HCT116 (cell line): ENCODE results near the gene PET117. TPM values are rescaled to one million over a fixed set of nuclear protein-coding genes. Genes with fewer than 3 reads are reported as not detected.
"Not testable (repeated sequence)": the region's sequence is repeated elsewhere in the genome, so short reads cannot be mapped to it uniquely, and the experiment has no call there.

ENCODE experiments used
- ATAC-seq: fragments of 200-7000 bp; cut with Tn5 transposase; 2 replicates; pipeline ENCODE4 v1.9.1; 2020; ENCODE audit warnings: mild to moderate bottlenecking, moderate library complexity
- Bru-seq: library from RNA; stranded (reverse); fragments of 400-500 nt; gene quantifications from one replicate; lab custom pipeline; 2021; lab: Mats Ljungman, UMichigan
- BruChase-seq, 2 experiments: library from RNA; stranded (reverse); fragments of 400-500 nt; gene quantifications; one replicate each; lab custom pipeline; 2021; lab: Mats Ljungman, UMichigan
- BruUV-seq: library from RNA; stranded (reverse); fragments of 400-500 nt; replicated peaks from 2 replicates; lab custom pipeline; 2021; lab: Mats Ljungman, UMichigan
- CTCF ChIA-PET: fragments of 300-600 bp; sonication (Branson Sonifier 250); formaldehyde crosslinking; loops from one replicate; lab custom pipeline; 2021; ENCODE audit warnings: antibody characterized with exemption; lab: Charles Lee
- POLR2A ChIA-PET: fragments of 300-600, 350-600 bp; sonication (Branson Sonifier 250); formaldehyde crosslinking; loops from one replicate; lab custom pipeline; 2021; ENCODE audit warnings: antibody characterized with exemption; lab: Charles Lee
- RAD21 ChIA-PET, 2 experiments: fragments of 300-600 bp; sonication (Branson Sonifier 250); formaldehyde crosslinking; loops; one replicate each; lab custom pipeline; 2023; ENCODE audit warnings: low total read pairs in 2 of 2; ENCODE audit not compliant: uncharacterized antibody in 2 of 2, unreplicated experiment in 2 of 2, low non-redundant PET in 1 of 2; lab: Charles Lee
- DNase-seq: peaks from one replicate; pipeline ENCODE4 v3.0.0-alpha.2; 2010; ENCODE audit warnings: low read depth, low spot score
- H2AFZ ChIP-seq: fragments of 200-600 bp; shearing (Covaris generic), sonication (generic); 2 replicates; pipeline ENCODE4 v1.6.1; 2017; ENCODE audit warnings: low read depth, mixed run types, mixed read lengths, antibody characterized with exemption, low read length; ENCODE audit not compliant: poor library complexity, severe bottlenecking
- H3K27ac ChIP-seq: 2 replicates; pipeline ENCODE4 v1.5.1; 2012; ENCODE audit warnings: low read depth, low read length
- H3K27me3 ChIP-seq: fragments of 200-600 bp; sonication (generic); 2 replicates; pipeline ENCODE4 v1.6.1; 2016; ENCODE audit warnings: mixed run types, low read length, mixed read lengths; ENCODE audit not compliant: insufficient read depth
- H3K36me3 ChIP-seq, 2 experiments: fragments of 200-500 bp in 1 of 2; fragments of 200-600 bp in 1 of 2; sonication (Bioruptor generic) in 1 of 2; sonication (generic) in 1 of 2; 2 replicates each; pipeline versions ENCODE4 v1.5.1 to v1.6.1; 2014 to 2016; ENCODE audit warnings: low read length in 2 of 2, inconsistent platforms in 1 of 2, mixed read lengths in 1 of 2, mixed run types in 1 of 2; ENCODE audit not compliant: insufficient read depth in 2 of 2, control insufficient read depth in 1 of 2
- H3K4me1 ChIP-seq, 2 experiments: fragments of 200-600 bp in 1 of 2; sonication (generic) in 1 of 2; 2 replicates each; pipeline versions ENCODE4 v1.5.1 to v1.6.1; 2012 to 2017; ENCODE audit warnings: low read length in 2 of 2, inconsistent platforms in 1 of 2, mild to moderate bottlenecking in 1 of 2, mixed read lengths in 1 of 2, mixed run types in 1 of 2, moderate library complexity in 1 of 2; ENCODE audit not compliant: insufficient read depth in 2 of 2, control insufficient read depth in 1 of 2
- H3K4me2 ChIP-seq: fragments of 200-600 bp; sonication (generic); 2 replicates; pipeline ENCODE4 v1.6.1; 2017; ENCODE audit warnings: mixed run types, low read length, mixed read lengths
- H3K4me3 ChIP-seq, 2 experiments: fragments of 200-600 bp in 1 of 2; sonication (generic) in 1 of 2; replicated peaks in 1 of 2; 2 replicates each; pipeline ENCODE4 v1.5.1; 2011 to 2016; ENCODE audit warnings: low read length in 2 of 2, control low read depth in 1 of 2, low read depth in 1 of 2, mild to moderate bottlenecking in 1 of 2, mixed read lengths in 1 of 2, mixed run types in 1 of 2
- H3K79me2 ChIP-seq: fragments of 200-600 bp; sonication (generic); 2 replicates; pipeline ENCODE4 v1.6.1; 2017; ENCODE audit warnings: mild to moderate bottlenecking, mixed run types, low read length, moderate library complexity, mixed read lengths; ENCODE audit not compliant: insufficient read depth
- H3K9ac ChIP-seq: fragments of 200-600 bp; sonication (generic); 2 replicates; pipeline ENCODE4 v1.6.1; 2016; ENCODE audit warnings: low read length, mixed read lengths
- H3K9me2 ChIP-seq: fragments of 200-600 bp; sonication (generic), shearing (Covaris generic); 2 replicates; pipeline ENCODE4 v1.6.1; 2017; ENCODE audit warnings: mixed run types, mild to moderate bottlenecking, moderate library complexity; ENCODE audit not compliant: insufficient read depth
- H3K9me3 ChIP-seq, 2 experiments: fragments of 200-500 bp in 1 of 2; fragments of 200-600 bp in 1 of 2; sonication (Bioruptor generic) in 1 of 2; sonication (generic) in 1 of 2; 2 replicates each; pipeline ENCODE4 v1.6.1; 2014 to 2017; ENCODE audit warnings: low read length in 2 of 2, mixed read lengths in 2 of 2, inconsistent platforms in 1 of 2, low read depth in 1 of 2, mild to moderate bottlenecking in 1 of 2, mixed run types in 1 of 2, moderate library complexity in 1 of 2; ENCODE audit not compliant: control insufficient read depth in 1 of 2, insufficient read depth in 1 of 2
- H4K20me1 ChIP-seq: fragments of 200-600 bp; sonication (generic), shearing (Covaris generic); 2 replicates; pipeline ENCODE4 v1.6.1; 2017; ENCODE audit warnings: mixed run types, mild to moderate bottlenecking, moderate library complexity; ENCODE audit not compliant: insufficient read depth
- CBX3 ChIP-seq: IDR thresholded peaks from 2 replicates; pipeline ENCODE4 v1.6.1; 2012; ENCODE audit warnings: low read depth
- EZH2 ChIP-seq: fragments of 200-600 bp; sonication (generic); IDR thresholded peaks from 2 replicates; pipeline ENCODE4 v1.6.1; 2017; ENCODE audit warnings: antibody characterized with exemption, mixed run types
- EZH2phosphoT487 ChIP-seq: fragments of 200-600 bp; IDR thresholded peaks from 2 replicates; pipeline ENCODE4 v1.6.1; 2018; ENCODE audit warnings: antibody characterized with exemption, borderline replicate concordance
- JUND ChIP-seq: IDR thresholded peaks from 2 replicates; pipeline ENCODE4 v1.6.1; 2012
- POLR2A ChIP-seq: IDR thresholded peaks from 2 replicates; pipeline ENCODE4 v1.7.0; 2011; ENCODE audit warnings: borderline replicate concordance; ENCODE audit not compliant: insufficient read depth, insufficient read length; ENCODE audit errors: extremely low read depth
- POLR2AphosphoS5 ChIP-seq: IDR thresholded peaks from 2 replicates; pipeline ENCODE4 v1.6.1; 2011; ENCODE audit warnings: mild to moderate bottlenecking, low read depth, low read length, moderate library complexity
- RAD21 ChIP-seq: IDR thresholded peaks from 2 replicates; pipeline ENCODE4 v1.6.1; 2012; ENCODE audit warnings: low read depth, mild to moderate bottlenecking
- SP1 ChIP-seq: IDR thresholded peaks from 2 replicates; pipeline ENCODE4 v1.6.1; 2012; ENCODE audit warnings: low read depth
- SRF ChIP-seq: IDR thresholded peaks from 2 replicates; pipeline ENCODE4 v1.6.1; 2012; ENCODE audit warnings: low read depth
- TCF7L2 ChIP-seq: IDR thresholded peaks from 2 replicates; pipeline ENCODE4 v1.7.0; 2011; ENCODE audit warnings: borderline replicate concordance, inconsistent platforms; ENCODE audit not compliant: insufficient read depth, insufficient read length; ENCODE audit errors: extremely low read depth
- YY1 ChIP-seq: IDR thresholded peaks from 2 replicates; pipeline ENCODE4 v1.6.1; 2011; ENCODE audit warnings: low read length, low read depth, moderate library complexity, mild to moderate bottlenecking; ENCODE audit not compliant: insufficient replicate concordance; ENCODE audit errors: extremely low read depth
- ZFX ChIP-seq: fragments of 450-650 bp; IDR thresholded peaks from 2 replicates; pipeline ENCODE4 v1.6.1; 2017
- intact Hi-C: fragments of 100-400 bp; cut with micrococcal nuclease; formaldehyde crosslinking; loops from 2 replicates; pipeline ENCODE4 v1.10.0; 2022
- long read RNA-seq: library from polyadenylated mRNA; unstranded; transcript quantifications from one replicate; pipeline ENCODE4 v2.0.0, GENCODE V29; 2021; ENCODE audit not compliant: unreplicated experiment
- polyA plus RNA-seq: library from polyadenylated mRNA; unstranded; fragments of >200 nt; gene quantifications from 2 replicates; pipeline ENCODE4 v1.2.1, GENCODE V29; 2012; ENCODE audit warnings: missing spikeins
- total RNA-seq: library from RNA; stranded (reverse); gene quantifications from one replicate; pipeline ENCODE4 v1.2.1, GENCODE V29; 2021; ENCODE audit not compliant: unreplicated experiment
- TF ChIP-seq, protein P1 (sequence below): IDR thresholded peaks from 2 replicates; pipeline ENCODE4 v1.6.1; 2011; ENCODE audit warnings: mild to moderate bottlenecking, low read length, moderate library complexity; ENCODE audit not compliant: insufficient replicate concordance; ENCODE audit errors: extremely low read depth
- TF ChIP-seq, protein P2 (sequence below): IDR thresholded peaks from 2 replicates; pipeline ENCODE4 v1.6.1; 2012

The PET117 gene, protein sequence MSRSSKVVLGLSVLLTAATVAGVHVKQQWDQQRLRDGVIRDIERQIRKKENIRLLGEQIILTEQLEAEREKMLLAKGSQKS
- total RNA-seq, result 22.3 TPM
- polyA plus RNA-seq, result 16.9 and 18.8 TPM in 2 replicates
- Bru-seq, nascent RNA, result percentile 80 among the genes with signal in this experiment
- BruChase-seq, experiment 1, labeled RNA remaining after a 6-hour chase, result percentile 54 among the genes with signal in this experiment
- BruChase-seq, experiment 2, labeled RNA remaining after a 2-hour chase, result percentile 68 among the genes with signal in this experiment
- long read RNA-seq, transcript PET117-201 (2 exons, 1,141 nt), result major isoform, 23 of 23 reads
- long read RNA-seq, partial matches to known transcripts, result 0 of 23 reads
- long read RNA-seq, other reads (novel, unspliced or antisense), result 0 of 23 reads

DNA sequence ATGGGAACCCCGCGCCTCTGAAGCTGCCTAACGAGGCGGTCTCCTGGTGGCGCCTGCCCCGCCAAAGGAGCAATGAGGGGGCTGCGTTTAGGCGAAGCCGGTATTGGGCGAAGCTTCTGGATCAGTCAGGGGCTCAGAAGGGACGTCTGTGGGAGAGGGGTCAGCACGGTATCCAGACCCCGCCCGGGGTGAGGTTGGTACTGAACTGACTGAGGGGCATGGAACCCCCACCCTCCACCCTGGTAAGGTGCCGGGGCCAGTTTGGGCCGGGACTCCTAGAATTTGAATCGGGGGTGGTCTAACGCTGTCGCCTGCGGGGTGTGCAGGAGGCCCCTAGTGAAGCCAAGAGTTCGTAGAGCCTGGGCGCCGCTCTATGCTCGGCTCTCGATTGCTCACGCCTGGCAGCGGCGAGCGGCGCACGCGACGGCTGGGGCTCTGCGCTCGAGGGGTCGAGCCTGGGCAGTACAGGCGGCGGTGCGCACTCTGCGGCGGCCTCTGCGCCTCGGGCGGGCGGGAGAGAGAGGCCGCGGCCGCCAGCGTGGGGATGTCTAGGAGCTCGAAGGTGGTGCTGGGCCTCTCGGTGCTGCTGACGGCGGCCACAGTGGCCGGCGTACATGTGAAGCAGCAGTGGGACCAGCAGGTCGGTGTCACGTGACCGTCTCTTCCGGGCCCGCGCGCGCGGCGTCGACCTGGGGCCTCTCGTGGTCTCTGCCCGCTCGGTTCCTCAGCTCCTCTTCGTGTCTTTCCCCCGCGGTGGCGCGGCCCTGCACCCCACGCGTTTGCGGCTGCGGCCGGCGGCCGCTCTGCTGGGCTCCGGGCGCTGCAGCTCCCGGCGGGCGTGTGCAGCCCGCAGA is at the start of gene PET117, which contains the start of gene KAT14:
Gene PET117 (plus strand): TSS at position 452 of the 854 bp plus-strand sequence. CDS start 93 bp downstream, at position 545.
Gene KAT14 (plus strand): TSS at position 452 of the 854 bp plus-strand sequence. CDS start 4,798 bp downstream, outside the sequence.
- Histone ChIP-seq H3K79me2 (peaks cover 32% of the 10 kb centered on the region), H3K36me3 (peaks cover under 1 to 6% of the 10 kb centered on the region in 2 experiments; a peak in 1 of 4 replicates), H3K9ac (peak within 1 kb of the TSS; percentile 94), H3K4me2 (peak within 1 kb of the TSS; percentile 85), H3K9me3 (no peaks in the 10 kb centered on the region), H3K27ac (peak within 1 kb of the TSS; percentile 93), H3K4me1 (peaks cover 7 to 12% of the 10 kb centered on the region in 2 experiments), H3K4me3 (peak within 1 kb of the TSS; percentile 78 to 91), H3K27me3 (no peaks in the 10 kb centered on the region), H2AFZ (peak within 1 kb of the TSS; percentile 72), H3K9me2 (no peaks in the 10 kb centered on the region), H4K20me1 (no peaks in the 10 kb centered on the region)
- RAD21 ChIA-PET, result no interaction called here
- DNase-seq, result peak; percentile 79
- intact Hi-C loops, result loop anchor here (5.0 kb wide), 1 partner anchor 140 kb away; no protein-coding TSS in a partner anchor
- BruUV-seq, result no TSS peak
- POLR2A ChIA-PET, result no interaction called here
- CTCF ChIA-PET, result no interaction called here
- TF ChIP-seq SRF (peak; percentile 97), TCF7L2 (peak; percentile 75), CBX3 (peak; percentile 76), ZFX (peak; percentile 97), JUND (no peak), EZH2phosphoT487 (no peak), RAD21 (0 out of 2 replicates have a peak, but pooled peaks have one; percentile 12), YY1 (peak; percentile 79), POLR2A (peak; percentile 20), EZH2 (no peak), POLR2AphosphoS5 (peak; percentile 87), SP1 (peak; percentile 49; the same call in 1 of the 2 replicates)
- TF ChIP-seq, protein P1, sequence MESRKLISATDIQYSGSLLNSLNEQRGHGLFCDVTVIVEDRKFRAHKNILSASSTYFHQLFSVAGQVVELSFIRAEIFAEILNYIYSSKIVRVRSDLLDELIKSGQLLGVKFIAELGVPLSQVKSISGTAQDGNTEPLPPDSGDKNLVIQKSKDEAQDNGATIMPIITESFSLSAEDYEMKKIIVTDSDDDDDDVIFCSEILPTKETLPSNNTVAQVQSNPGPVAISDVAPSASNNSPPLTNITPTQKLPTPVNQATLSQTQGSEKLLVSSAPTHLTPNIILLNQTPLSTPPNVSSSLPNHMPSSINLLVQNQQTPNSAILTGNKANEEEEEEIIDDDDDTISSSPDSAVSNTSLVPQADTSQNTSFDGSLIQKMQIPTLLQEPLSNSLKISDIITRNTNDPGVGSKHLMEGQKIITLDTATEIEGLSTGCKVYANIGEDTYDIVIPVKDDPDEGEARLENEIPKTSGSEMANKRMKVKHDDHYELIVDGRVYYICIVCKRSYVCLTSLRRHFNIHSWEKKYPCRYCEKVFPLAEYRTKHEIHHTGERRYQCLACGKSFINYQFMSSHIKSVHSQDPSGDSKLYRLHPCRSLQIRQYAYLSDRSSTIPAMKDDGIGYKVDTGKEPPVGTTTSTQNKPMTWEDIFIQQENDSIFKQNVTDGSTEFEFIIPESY, result peak; percentile 34
- TF ChIP-seq, protein P2, sequence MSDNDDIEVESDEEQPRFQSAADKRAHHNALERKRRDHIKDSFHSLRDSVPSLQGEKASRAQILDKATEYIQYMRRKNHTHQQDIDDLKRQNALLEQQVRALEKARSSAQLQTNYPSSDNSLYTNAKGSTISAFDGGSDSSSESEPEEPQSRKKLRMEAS, result peak; percentile 94
- peak; percentile 90 for ATAC-seq

DNA sequence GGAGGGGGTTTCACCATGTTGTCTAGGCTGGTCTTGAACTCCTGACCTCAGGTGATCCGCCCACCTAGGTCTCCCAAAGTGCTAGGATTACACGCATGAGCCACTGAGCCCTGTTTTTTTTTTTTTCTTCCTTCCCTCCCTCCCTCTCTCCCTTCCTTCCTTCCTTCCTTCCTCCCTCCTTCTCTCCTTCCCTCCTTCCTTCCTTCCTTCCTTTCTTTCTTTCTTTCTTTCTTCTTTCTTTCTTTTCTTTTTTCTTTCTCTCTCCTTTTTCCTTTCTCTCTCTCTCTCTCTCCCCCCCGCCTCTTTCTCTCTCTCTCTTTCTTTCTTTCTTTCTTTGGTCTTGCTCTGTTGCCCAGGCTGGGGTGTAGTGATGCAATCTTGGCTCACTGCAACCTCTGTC is 49.4 kb upstream of the PET117 start:
- DNase-seq, intact Hi-C loops, H3K36me3 ChIP-seq, H3K9me3 ChIP-seq, ATAC-seq, H3K4me1 ChIP-seq, H3K9ac ChIP-seq, H3K4me3 ChIP-seq, H2AFZ ChIP-seq, RAD21 ChIA-PET, H4K20me1 ChIP-seq, POLR2A ChIA-PET, H3K79me2 ChIP-seq, H3K27ac ChIP-seq, H3K9me2 ChIP-seq, BruUV-seq, H3K4me2 ChIP-seq, CTCF ChIA-PET, H3K27me3 ChIP-seq: not testable (repeated sequence)
